ENCODE measurements around the gene SMOC2.

DNA sequence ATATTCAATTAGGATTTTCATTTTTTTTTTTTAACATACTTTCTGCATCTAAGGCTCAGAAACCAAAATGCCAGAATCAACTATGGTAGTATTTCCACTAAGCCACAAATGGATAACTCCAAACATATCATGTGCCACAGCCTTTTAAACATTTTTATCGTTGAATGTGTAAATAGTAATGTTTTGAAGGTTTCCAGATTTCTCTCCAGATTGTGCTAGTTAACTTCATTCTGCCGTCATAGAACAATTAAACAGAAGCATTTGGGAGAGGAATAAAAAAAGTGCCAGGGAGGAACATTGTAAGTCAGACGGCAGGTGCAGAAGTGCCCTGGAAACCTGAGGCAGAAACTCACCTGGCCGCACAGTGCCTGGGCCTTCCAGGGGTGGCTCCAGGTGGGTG is 23.6 kb downstream of the SMOC2 start:
- TF ChIP-seq, protein P1, sequence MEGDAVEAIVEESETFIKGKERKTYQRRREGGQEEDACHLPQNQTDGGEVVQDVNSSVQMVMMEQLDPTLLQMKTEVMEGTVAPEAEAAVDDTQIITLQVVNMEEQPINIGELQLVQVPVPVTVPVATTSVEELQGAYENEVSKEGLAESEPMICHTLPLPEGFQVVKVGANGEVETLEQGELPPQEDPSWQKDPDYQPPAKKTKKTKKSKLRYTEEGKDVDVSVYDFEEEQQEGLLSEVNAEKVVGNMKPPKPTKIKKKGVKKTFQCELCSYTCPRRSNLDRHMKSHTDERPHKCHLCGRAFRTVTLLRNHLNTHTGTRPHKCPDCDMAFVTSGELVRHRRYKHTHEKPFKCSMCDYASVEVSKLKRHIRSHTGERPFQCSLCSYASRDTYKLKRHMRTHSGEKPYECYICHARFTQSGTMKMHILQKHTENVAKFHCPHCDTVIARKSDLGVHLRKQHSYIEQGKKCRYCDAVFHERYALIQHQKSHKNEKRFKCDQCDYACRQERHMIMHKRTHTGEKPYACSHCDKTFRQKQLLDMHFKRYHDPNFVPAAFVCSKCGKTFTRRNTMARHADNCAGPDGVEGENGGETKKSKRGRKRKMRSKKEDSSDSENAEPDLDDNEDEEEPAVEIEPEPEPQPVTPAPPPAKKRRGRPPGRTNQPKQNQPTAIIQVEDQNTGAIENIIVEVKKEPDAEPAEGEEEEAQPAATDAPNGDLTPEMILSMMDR (IDR thresholded peaks at IDR 0.05) = no peak
- no peak for TF ChIP-seq EZH2 (IDR thresholded peaks at IDR 0.05; ENCODE audit: borderline replicate concordance, insufficient read depth, low read depth, low read length, poor library complexity, severe bottlenecking)

Measured in B cell (primary cell).